IPS-18a (cell line): ENCODE results near the gene SEC62.

Experiments
- H3K27ac ChIP-seq: one replicate; pipeline ENCODE4 v1.5.1; 2013; ENCODE audit warnings: low read length
- H3K27me3 ChIP-seq: one replicate; pipeline ENCODE4 v1.6.1; 2013; ENCODE audit warnings: mild to moderate bottlenecking, low read length; ENCODE audit not compliant: control insufficient read depth, insufficient read depth
- H3K36me3 ChIP-seq: one replicate; pipeline ENCODE4 v1.6.1; 2013; ENCODE audit warnings: low read depth, low read length; ENCODE audit not compliant: control insufficient read depth
- H3K4me1 ChIP-seq: one replicate; pipeline ENCODE4 v1.6.1; 2013; ENCODE audit warnings: low read depth, low read length; ENCODE audit not compliant: control insufficient read depth
- H3K4me3 ChIP-seq: one replicate; pipeline ENCODE4 v1.5.1; 2013; ENCODE audit warnings: low read length
- H3K9ac ChIP-seq: one replicate; pipeline ENCODE4 v1.6.1; 2013; ENCODE audit warnings: mild to moderate bottlenecking, low read length, moderate library complexity
- H3K9me3 ChIP-seq: one replicate; pipeline ENCODE4 v1.6.1; 2013; ENCODE audit warnings: low read depth, low read length; ENCODE audit not compliant: control insufficient read depth

SEC62 gene

GRCh38 chr3:169969174-169970095 is 2.8 kb downstream of the SEC62 start:
- H3K36me3 ChIP-seq: peaks cover 13% of the 10 kb centered on the region
- no peaks in the 10 kb centered on the region for H3K9me3 ChIP-seq
- no peak overlapping the region for H3K4me3 ChIP-seq
- no peaks in the 10 kb centered on the region for H3K27me3 ChIP-seq
- H3K27ac ChIP-seq: no peak overlapping the region
- H3K9ac ChIP-seq: peak overlapping the region; percentile 3
- H3K4me1 ChIP-seq: peaks cover 22% of the 10 kb centered on the region

- Histone ChIP-seq H3K27me3 (no peaks in the 10 kb centered on the region), H3K4me1 (peaks cover 20% of the 10 kb centered on the region), H3K36me3 (peaks cover 23% of the 10 kb centered on the region), H3K27ac (no peak overlapping the region), H3K9ac (no peak overlapping the region), H3K9me3 (no peaks in the 10 kb centered on the region), H3K4me3 (no peak overlapping the region)
Observed at GRCh38 chr3:169970847-169971246, 4.2 kb downstream of the SEC62 start.

GRCh38 chr3:169971522-169971921 is 4.9 kb downstream of the SEC62 start:
- no peaks in the 10 kb centered on the region for H3K9me3 ChIP-seq
- peaks cover 30% of the 10 kb centered on the region for H3K36me3 ChIP-seq
- H3K9ac ChIP-seq: no peak overlapping the region
- no peak overlapping the region for H3K27ac ChIP-seq
- H3K27me3 ChIP-seq: no peaks in the 10 kb centered on the region
- H3K4me3 ChIP-seq: no peak overlapping the region
- peaks cover 17% of the 10 kb centered on the region for H3K4me1 ChIP-seq

- H3K4me3 ChIP-seq: no peak overlapping the region
- H3K4me1 ChIP-seq: no peaks in the 10 kb centered on the region
- H3K27ac ChIP-seq: no peak overlapping the region
- H3K9me3 ChIP-seq: no peaks in the 10 kb centered on the region
- peaks cover 92% of the 10 kb centered on the region for H3K36me3 ChIP-seq
- no peaks in the 10 kb centered on the region for H3K27me3 ChIP-seq
- H3K9ac ChIP-seq: no peak overlapping the region
Observed at GRCh38 chr3:169980055-169980454, 13.4 kb downstream of the SEC62 start.

- peaks cover 91% of the 10 kb centered on the region for H3K36me3 ChIP-seq
- H3K9ac ChIP-seq: no peak overlapping the region
- no peaks in the 10 kb centered on the region for H3K9me3 ChIP-seq
- H3K4me3 ChIP-seq: no peak overlapping the region
- no peak overlapping the region for H3K27ac ChIP-seq
- no peaks in the 10 kb centered on the region for H3K4me1 ChIP-seq
- H3K27me3 ChIP-seq: no peaks in the 10 kb centered on the region
Observed at GRCh38 chr3:169984292-169984691, 17.7 kb downstream of the SEC62 start.

- H3K27me3 ChIP-seq: no peaks in the 10 kb centered on the region
- H3K9ac ChIP-seq: no peak overlapping the region
- no peaks in the 10 kb centered on the region for H3K9me3 ChIP-seq
- no peak overlapping the region for H3K4me3 ChIP-seq
- H3K36me3 ChIP-seq: peaks cover 69% of the 10 kb centered on the region
- H3K4me1 ChIP-seq: no peaks in the 10 kb centered on the region
- H3K27ac ChIP-seq: no peak overlapping the region
Observed at GRCh38 chr3:169990431-169990830, 23.8 kb downstream of the SEC62 start.

GRCh38 chr3:169992156-169992555 is 25.5 kb downstream of the SEC62 start:
- H3K9me3 ChIP-seq: no peaks in the 10 kb centered on the region
- H3K36me3 ChIP-seq: peaks cover 55% of the 10 kb centered on the region
- H3K4me1 ChIP-seq: no peaks in the 10 kb centered on the region
- H3K4me3 ChIP-seq: no peak overlapping the region
- H3K27me3 ChIP-seq: no peaks in the 10 kb centered on the region
- no peak overlapping the region for H3K9ac ChIP-seq
- no peak overlapping the region for H3K27ac ChIP-seq

- Histone ChIP-seq H3K4me3 (no peak overlapping the region), H3K9ac (no peak overlapping the region), H3K9me3 (no peaks in the 10 kb centered on the region), H3K27ac (no peak overlapping the region), H3K36me3 (peaks cover 54% of the 10 kb centered on the region), H3K4me1 (no peaks in the 10 kb centered on the region), H3K27me3 (no peaks in the 10 kb centered on the region)
Observed at GRCh38 chr3:169992781-169993180, 26.2 kb downstream of the SEC62 start.

- peaks cover 44% of the 10 kb centered on the region for H3K36me3 ChIP-seq
- no peaks in the 10 kb centered on the region for H3K27me3 ChIP-seq
- no peak overlapping the region for H3K27ac ChIP-seq
- no peak overlapping the region for H3K9ac ChIP-seq
- H3K9me3 ChIP-seq: no peaks in the 10 kb centered on the region
- H3K4me1 ChIP-seq: no peaks in the 10 kb centered on the region
- H3K4me3 ChIP-seq: no peak overlapping the region
Observed at GRCh38 chr3:169993761-169994160, 27.2 kb downstream of the SEC62 start.

- H3K9me3 ChIP-seq: no peaks in the 10 kb centered on the region
- H3K27me3 ChIP-seq: no peaks in the 10 kb centered on the region
- no peak overlapping the region for H3K27ac ChIP-seq
- H3K4me3 ChIP-seq: no peak overlapping the region
- no peak overlapping the region for H3K9ac ChIP-seq
- peaks cover 32% of the 10 kb centered on the region for H3K36me3 ChIP-seq
- H3K4me1 ChIP-seq: no peaks in the 10 kb centered on the region
Observed at GRCh38 chr3:169996063-169996462, 29.5 kb downstream of the SEC62 start.

- Histone ChIP-seq H3K9ac (no peak overlapping the region), H3K27me3 (no peaks in the 10 kb centered on the region), H3K36me3 (peaks cover 10% of the 10 kb centered on the region), H3K27ac (no peak overlapping the region), H3K9me3 (no peaks in the 10 kb centered on the region), H3K4me1 (no peaks in the 10 kb centered on the region), H3K4me3 (no peak overlapping the region)
Observed at GRCh38 chr3:169998668-169999131, 32.1 kb downstream of the SEC62 start.

GRCh38 chr3:169999433-169999832 is 32.8 kb downstream of the SEC62 start:
- Histone ChIP-seq H3K27ac (no peak overlapping the region), H3K27me3 (no peaks in the 10 kb centered on the region), H3K36me3 (peaks cover 5% of the 10 kb centered on the region), H3K4me3 (no peak overlapping the region), H3K4me1 (no peaks in the 10 kb centered on the region), H3K9me3 (no peaks in the 10 kb centered on the region), H3K9ac (no peak overlapping the region)
